ENCODE results near the gene CUTC.

CUTC gene

GRCh38 chr10:99788598-99789256 is 56.7 kb downstream of the CUTC start:
- TF ChIP-seq CTCF (IDR thresholded peaks at IDR 0.05; ENCODE audit: insufficient read depth, missing control alignments) = no peak
- FAIRE-seq (no peak), DNase-seq (ENCODE audit: insufficient read length, low spot score) (no peak)

GRCh38 chr10:99791831-99792230 is 59.8 kb downstream of the CUTC start:
- FAIRE-seq = no peak
- no peak for DNase-seq (ENCODE audit: insufficient read length, low spot score)
- no peak for TF ChIP-seq CTCF (IDR thresholded peaks at IDR 0.05; ENCODE audit: insufficient read depth, missing control alignments)

- DNase-seq (ENCODE audit: insufficient read length, low spot score) (no peak), FAIRE-seq (no peak)
- TF ChIP-seq CTCF (IDR thresholded peaks at IDR 0.05; ENCODE audit: insufficient read depth, missing control alignments) = no peak
These were observed 61.8 kb downstream of the CUTC start for GRCh38 chr10:99793819-99794218.

GRCh38 chr10:99796928-99797327 is 64.9 kb downstream of the CUTC start:
- no peak for TF ChIP-seq CTCF (IDR thresholded peaks at IDR 0.05; ENCODE audit: insufficient read depth, missing control alignments)
- no peak for FAIRE-seq
- DNase-seq (ENCODE audit: insufficient read length, low spot score) = no peak

- no peak for TF ChIP-seq CTCF (IDR thresholded peaks at IDR 0.05; ENCODE audit: insufficient read depth, missing control alignments)
- no peak for FAIRE-seq
These were observed 66.0 kb downstream of the CUTC start for GRCh38 chr10:99798031-99798430.

GRCh38 chr10:99798920-99799319 is 66.9 kb downstream of the CUTC start:
- FAIRE-seq = no peak
- no peak for TF ChIP-seq CTCF (IDR thresholded peaks at IDR 0.05; ENCODE audit: insufficient read depth, missing control alignments)
- DNase-seq (ENCODE audit: insufficient read length, low spot score) = no peak

More at GRCh38 chr10:99798031-99798430, 66.0 kb downstream of the CUTC start:
- DNase-seq (ENCODE audit: insufficient read length, low spot score) = no peak

- DNase-seq (ENCODE audit: insufficient read length, low spot score) (no peak), FAIRE-seq (no peak)
- TF ChIP-seq CTCF (IDR thresholded peaks at IDR 0.05; ENCODE audit: insufficient read depth, missing control alignments) = no peak
These were observed 67.6 kb downstream of the CUTC start for GRCh38 chr10:99799613-99800012.

All from D721Med (cell line).